Mammary epithelial cell (primary cell): ENCODE measurements around the gene TEDDM1.

Source experiments
- EZH2 ChIP-seq: IDR thresholded peaks from 2 replicates; pipeline ENCODE4 v1.6.1; 2012; ENCODE audit warnings: low read length, inconsistent platforms, borderline replicate concordance
- TF ChIP-seq, protein P1 (sequence below), 2 donors: IDR thresholded peaks in 1 of 2; conservative IDR thresholded peaks in 1 of 2; 2 replicates each; pipeline ENCODE4 v1.5.1; 2011 to 2012; ENCODE audit warnings: inconsistent platforms in 2 of 2, low read length in 2 of 2, mild to moderate bottlenecking in 2 of 2, control low read depth in 1 of 2, low read depth in 1 of 2; ENCODE audit not compliant: insufficient read depth in 1 of 2; ENCODE audit errors: extremely low read depth in 1 of 2

DNA sequence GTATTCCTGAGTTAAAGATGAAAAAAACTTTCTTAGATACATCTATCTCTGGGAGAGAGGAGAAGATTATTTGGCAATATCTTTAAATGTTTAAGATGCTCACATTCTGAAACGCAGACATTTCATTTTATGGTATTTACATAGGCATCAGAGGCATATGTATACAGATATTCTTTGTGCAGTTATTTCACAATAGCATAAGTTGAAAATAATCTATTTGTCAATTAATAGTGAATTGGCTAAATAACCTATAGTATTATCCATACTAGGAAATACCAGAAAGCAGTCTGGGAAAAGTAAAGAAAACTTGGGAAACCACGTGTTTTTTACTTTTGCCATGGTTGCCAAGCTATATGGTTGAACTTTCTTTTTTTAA, 44.8 kb downstream of the TEDDM1 start:
- TF ChIP-seq EZH2: no peak
- TF ChIP-seq, protein P1, sequence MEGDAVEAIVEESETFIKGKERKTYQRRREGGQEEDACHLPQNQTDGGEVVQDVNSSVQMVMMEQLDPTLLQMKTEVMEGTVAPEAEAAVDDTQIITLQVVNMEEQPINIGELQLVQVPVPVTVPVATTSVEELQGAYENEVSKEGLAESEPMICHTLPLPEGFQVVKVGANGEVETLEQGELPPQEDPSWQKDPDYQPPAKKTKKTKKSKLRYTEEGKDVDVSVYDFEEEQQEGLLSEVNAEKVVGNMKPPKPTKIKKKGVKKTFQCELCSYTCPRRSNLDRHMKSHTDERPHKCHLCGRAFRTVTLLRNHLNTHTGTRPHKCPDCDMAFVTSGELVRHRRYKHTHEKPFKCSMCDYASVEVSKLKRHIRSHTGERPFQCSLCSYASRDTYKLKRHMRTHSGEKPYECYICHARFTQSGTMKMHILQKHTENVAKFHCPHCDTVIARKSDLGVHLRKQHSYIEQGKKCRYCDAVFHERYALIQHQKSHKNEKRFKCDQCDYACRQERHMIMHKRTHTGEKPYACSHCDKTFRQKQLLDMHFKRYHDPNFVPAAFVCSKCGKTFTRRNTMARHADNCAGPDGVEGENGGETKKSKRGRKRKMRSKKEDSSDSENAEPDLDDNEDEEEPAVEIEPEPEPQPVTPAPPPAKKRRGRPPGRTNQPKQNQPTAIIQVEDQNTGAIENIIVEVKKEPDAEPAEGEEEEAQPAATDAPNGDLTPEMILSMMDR (conservative IDR thresholded peaks at IDR 0.05 in 1 of 2, IDR thresholded peaks at IDR 0.05 in 1 of 2; ENCODE audit: extremely low read depth in 1 of 2, insufficient read depth in 1 of 2, low read depth in 1 of 2, low read length in 2 of 2): no peak
